Fibroblast of skin of left quadriceps (primary cell): ENCODE measurements around the gene MAP9.
A peak's percentile ranks its signal among the peaks of the same experiment; 100 is the strongest.
"Not testable (repeated sequence)": the region's sequence is repeated elsewhere in the genome, so short reads cannot be mapped to it uniquely, and the experiment has no call there.

ENCODE experiments used
- DNase-seq, 2 experiments: peaks; one replicate each; pipeline ENCODE4 v3.0.0-alpha.2; 2013; ENCODE audit warnings: low read depth in 2 of 2

The MAP9 gene

GRCh38 chr4:155342142-155342541 lies 34.6 kb downstream of the MAP9 start:
- DNase-seq: peak; percentile 12 to 15

GRCh38 chr4:155339999-155340398 lies 36.8 kb downstream of the MAP9 start:
- DNase-seq: no peak

- no peak for DNase-seq
Observed at GRCh38 chr4:155339588-155339987, 37.2 kb downstream of the MAP9 start.

- DNase-seq: no peak
Observed at GRCh38 chr4:155338196-155338595, 38.6 kb downstream of the MAP9 start.

DNA sequence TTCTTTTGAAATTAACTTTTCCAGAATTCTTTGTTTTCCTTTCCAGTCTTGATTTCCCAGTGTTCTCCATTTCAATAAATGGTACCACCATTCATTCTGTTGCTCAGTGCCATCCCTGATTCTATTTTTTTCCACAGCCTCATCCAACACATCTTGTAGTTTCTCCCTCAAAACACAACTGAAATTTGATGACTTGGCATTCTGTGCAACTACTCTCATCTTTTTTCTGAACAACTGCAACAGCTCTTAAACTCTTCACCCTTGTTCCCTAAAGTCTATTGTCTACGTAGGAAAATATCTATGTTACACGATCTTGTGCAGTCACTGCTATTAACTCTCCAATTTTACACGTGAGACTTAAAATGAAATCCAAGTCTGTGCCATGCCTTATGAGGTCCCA lies 40.5 kb downstream of the MAP9 start:
- DNase-seq: no peak

DNA sequence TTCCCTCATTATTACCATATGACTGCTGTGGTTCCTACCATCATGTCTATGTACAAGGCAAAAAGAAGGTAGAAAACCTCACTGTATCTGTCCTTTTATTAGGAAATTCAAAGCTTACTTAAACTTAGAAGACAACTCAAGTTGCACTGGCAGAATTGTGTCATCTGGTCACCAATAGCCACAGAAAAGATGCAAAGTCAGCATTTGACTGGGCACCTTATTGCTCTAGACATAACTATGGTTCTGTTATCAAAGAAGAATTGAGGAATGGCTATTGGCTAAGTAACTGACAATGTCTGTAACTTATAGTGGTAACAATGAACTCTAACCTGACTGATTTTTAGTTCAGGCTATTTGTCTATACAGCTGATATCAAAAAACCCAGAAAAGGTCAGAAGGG lies 45.3 kb downstream of the MAP9 start:
- no peak for DNase-seq

GRCh38 chr4:155322782-155323181 lies 54.0 kb downstream of the MAP9 start:
- no peak for DNase-seq

DNA sequence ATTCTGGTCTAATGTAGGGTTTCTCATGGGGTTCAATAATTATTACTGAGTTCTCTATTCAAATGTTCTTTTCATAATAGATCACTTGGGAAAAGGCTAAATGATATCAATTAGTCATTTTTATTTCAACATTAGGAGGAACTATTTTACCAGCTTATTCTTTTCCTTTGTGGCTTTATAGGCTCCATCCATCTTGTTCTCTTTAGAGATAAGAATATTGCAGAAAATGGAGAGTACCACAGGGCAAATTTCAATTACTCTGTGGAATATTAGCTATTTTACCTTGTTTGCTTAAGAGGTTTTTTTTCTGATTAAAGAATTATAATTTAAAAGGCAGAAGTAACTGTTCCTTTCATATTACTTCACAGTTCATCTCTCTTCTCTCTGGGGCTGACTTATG lies 55.8 kb downstream of the MAP9 start:
- DNase-seq: no peak

- no peak for DNase-seq
Observed at GRCh38 chr4:155319516-155319915, 57.2 kb downstream of the MAP9 start.

- DNase-seq: not testable (repeated sequence)
Observed at GRCh38 chr4:155312027-155312426, 64.7 kb downstream of the MAP9 start.

DNA sequence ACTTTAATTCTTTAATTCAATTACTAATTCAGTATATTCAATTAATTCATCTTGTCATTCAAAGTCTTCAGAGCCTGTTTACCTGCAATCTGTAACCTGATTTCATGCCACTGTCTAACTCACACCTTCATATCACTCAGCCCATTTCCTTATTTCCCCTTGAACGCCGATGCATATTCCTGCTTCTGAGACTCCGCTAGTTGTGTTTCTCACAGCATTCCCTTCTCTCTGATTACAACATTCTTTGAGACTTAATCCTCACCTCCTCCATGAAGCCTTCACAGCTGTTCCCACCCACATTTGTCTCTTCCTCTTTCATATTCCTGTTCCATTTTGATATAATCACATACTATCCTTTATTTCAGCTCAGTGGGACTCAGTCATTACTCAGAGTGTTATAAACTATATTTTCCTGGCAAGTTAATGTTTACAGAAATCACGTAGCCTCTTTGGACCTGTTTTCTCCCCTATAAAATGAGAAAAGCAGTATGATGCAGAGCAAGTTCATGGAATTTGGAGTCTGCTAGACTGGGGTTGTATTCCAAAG lies 69.0 kb downstream of the MAP9 start:
- no peak for DNase-seq

GRCh38 chr4:155305619-155306018 lies 71.1 kb downstream of the MAP9 start:
- DNase-seq: no peak

GRCh38 chr4:155304375-155304774 lies 72.4 kb downstream of the MAP9 start:
- no peak for DNase-seq

GRCh38 chr4:155299103-155299502 lies 77.7 kb downstream of the MAP9 start:
- DNase-seq: no peak
